M059J (cell line): Measurements from ENCODE around the gene LRRC63. TPM values are rescaled to one million over a fixed set of nuclear protein-coding genes. Genes with fewer than 3 reads are reported as not detected.
A peak's percentile ranks its signal among the peaks of the same experiment; 100 is the strongest.
"Not testable (repeated sequence)": the region's sequence is repeated elsewhere in the genome, so short reads cannot be mapped to it uniquely, and the experiment has no call there.

ENCODE experiments used
- DNase-seq: peaks from one replicate; pipeline ENCODE4 v3.0.0-alpha.2; 2012; ENCODE audit warnings: low read depth
- total RNA-seq: library from RNA; depleted of rRNA; stranded (reverse); fragments of >200 nt; shearing (Covaris generic); gene quantifications from 2 replicates; pipeline ENCODE4 v1.2.3, GENCODE V29; 2014

LRRC63 gene
- total RNA-seq, 1 experiment from 2014 or later, result not detected

- peak; percentile 65 for DNase-seq
Observed at GRCh38 chr13:46181840-46182490, 29.8 kb upstream of the LRRC63 start, which contains the start of gene LCP1. Gene LCP1, minus strand, starts transcription at chr13:46182177. Its CDS starts 22,515 bp downstream, at chr13:46159662.

- DNase-seq, result no peak
Observed at GRCh38 chr13:46182491-46182877, 29.2 kb upstream of the LRRC63 start.

GRCh38 chr13:46183018-46183946 lies 28.4 kb upstream of the LRRC63 start:
- DNase-seq, result no peak

- peak; percentile 27 for DNase-seq
Observed at GRCh38 chr13:46184277-46184699, 27.4 kb upstream of the LRRC63 start.

GRCh38 chr13:46185634-46186033 lies 26.1 kb upstream of the LRRC63 start:
- no peak for DNase-seq

- DNase-seq, result no peak
Observed at GRCh38 chr13:46192412-46192811, 19.3 kb upstream of the LRRC63 start.

- DNase-seq, result no peak
Observed at GRCh38 chr13:46195016-46195415, 16.7 kb upstream of the LRRC63 start.

GRCh38 chr13:46197299-46198048 lies 14.3 kb upstream of the LRRC63 start:
- no peak for DNase-seq

GRCh38 chr13:46198696-46199193 lies 13.0 kb upstream of the LRRC63 start:
- DNase-seq, result no peak

- no peak for DNase-seq
Observed at GRCh38 chr13:46202188-46202795, 9.4 kb upstream of the LRRC63 start.

- no peak for DNase-seq
Observed at GRCh38 chr13:46202966-46203365, 8.8 kb upstream of the LRRC63 start.

- no peak for DNase-seq
Observed at GRCh38 chr13:46206143-46206542, 5.6 kb upstream of the LRRC63 start.

GRCh38 chr13:46207828-46208227 lies 3.9 kb upstream of the LRRC63 start:
- DNase-seq, result no peak

GRCh38 chr13:46210362-46211083 lies 1.2 kb upstream of the LRRC63 start:
- no peak for DNase-seq

- peak; percentile 19 for DNase-seq
Observed at GRCh38 chr13:46211116-46211482, 629 bp upstream of the LRRC63 start.

- DNase-seq, result peak; percentile 4
Observed at GRCh38 chr13:46213242-46213641, 1.5 kb downstream of the LRRC63 start.

- DNase-seq, result not testable (repeated sequence)
Observed at GRCh38 chr13:46214741-46215140, 3.0 kb downstream of the LRRC63 start.

GRCh38 chr13:46220234-46220633 lies 8.5 kb downstream of the LRRC63 start:
- peak; percentile 23 for DNase-seq

GRCh38 chr13:46229251-46229650 lies 17.5 kb downstream of the LRRC63 start:
- peak; percentile 53 for DNase-seq

- peak; percentile 10 for DNase-seq
Observed at GRCh38 chr13:46232281-46232680, 20.6 kb downstream of the LRRC63 start.

- no peak for DNase-seq
Observed at GRCh38 chr13:46235286-46235685, 23.6 kb downstream of the LRRC63 start.
